GM18499 (cell line): ENCODE results near the gene IRGC.

Source experiments
- ATAC-seq: cut with Tn5 transposase; IDR thresholded peaks from one replicate; pipeline ENCODE4 v1.9.1; 2021; ENCODE audit warnings: moderate number of reproducible peaks; ENCODE audit not compliant: insufficient read depth, unreplicated experiment

The IRGC gene

DNA sequence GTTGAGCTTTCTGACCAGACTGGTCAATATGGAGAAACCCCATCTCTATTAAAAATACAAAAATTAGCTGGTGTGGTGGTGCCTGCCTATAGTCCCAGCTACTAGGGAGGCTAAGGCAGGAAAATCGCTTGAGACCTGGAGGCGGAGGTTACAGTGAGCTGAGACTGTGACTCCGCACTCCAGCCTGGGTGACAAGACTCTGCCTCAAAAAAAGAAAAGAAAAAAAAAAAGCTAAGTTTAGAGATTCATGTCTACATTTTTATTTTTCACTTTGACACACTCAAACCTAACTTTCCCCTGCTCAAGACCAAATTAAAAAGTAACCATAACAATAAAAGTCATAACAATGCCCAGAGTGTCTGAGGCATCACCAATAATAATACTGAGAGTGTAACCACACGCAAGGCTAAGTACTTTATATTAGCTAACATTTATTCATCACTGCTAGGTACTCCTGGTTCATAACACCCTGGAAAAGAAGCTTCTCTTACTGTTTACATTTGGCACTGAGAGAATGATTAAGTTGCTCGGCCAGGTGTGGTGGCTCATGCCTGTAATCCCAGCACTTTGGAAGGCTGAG is 5.7 kb downstream of the IRGC start:
- ATAC-seq: no peak

DNA sequence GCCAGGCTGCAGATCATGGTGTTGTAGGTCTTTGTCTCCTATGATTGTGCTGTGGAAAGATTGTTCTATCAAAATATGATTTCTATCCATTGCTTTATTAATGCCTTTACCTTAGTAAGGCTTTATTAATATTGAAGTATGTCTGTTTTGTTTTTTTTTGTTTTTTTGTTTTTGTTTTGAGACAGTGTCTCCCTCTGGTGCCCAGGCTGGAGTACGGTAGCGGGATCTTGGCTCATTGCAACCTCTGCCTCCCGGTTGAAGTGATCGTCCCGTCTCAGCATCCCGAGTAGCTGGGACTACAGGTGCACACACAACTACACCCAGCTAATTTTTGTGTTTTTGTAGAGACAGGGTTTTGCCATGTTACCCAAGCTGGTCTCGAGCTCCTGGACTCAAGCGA is 7.7 kb downstream of the IRGC start:
- no peak for ATAC-seq

DNA sequence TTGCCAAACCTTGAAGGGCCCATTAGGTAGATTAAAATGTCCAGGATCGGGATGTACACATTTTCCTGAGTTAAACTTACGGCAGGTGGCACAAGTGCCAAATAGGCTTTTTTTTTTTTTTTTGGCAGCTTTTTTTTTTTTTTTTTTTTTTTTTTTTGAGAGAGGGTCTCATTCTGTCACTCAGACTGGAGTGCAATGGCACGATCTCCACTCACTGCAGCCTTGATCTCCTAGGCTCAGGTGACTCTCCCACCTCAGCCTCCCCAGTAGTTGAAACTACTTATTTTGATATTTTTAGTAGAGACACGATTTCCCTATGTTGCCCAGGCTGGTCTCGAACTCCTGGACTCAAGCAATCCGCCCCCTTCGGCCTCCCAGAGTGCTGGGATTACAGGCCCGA is 9.0 kb downstream of the IRGC start:
- ATAC-seq: no peak

DNA sequence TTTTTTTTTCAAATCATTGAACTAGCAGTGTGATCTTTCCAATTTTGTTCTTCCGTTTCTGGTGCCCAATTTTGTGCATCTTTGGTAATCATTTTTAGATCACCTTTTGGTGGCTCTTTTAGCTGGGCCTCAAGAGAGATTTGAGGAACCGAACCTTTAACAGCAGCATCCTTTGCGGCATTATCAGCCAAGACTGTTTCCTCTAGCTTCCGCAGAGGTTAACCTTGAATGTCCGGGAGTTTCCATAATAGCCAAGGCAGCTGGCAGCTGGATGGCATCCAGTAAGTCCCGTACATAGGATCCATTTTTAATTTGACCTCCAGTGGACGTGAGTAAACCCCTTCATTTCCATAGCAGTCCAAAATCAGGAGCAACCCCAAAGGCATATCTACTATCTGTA is 9.6 kb downstream of the IRGC start:
- no peak for ATAC-seq

DNA sequence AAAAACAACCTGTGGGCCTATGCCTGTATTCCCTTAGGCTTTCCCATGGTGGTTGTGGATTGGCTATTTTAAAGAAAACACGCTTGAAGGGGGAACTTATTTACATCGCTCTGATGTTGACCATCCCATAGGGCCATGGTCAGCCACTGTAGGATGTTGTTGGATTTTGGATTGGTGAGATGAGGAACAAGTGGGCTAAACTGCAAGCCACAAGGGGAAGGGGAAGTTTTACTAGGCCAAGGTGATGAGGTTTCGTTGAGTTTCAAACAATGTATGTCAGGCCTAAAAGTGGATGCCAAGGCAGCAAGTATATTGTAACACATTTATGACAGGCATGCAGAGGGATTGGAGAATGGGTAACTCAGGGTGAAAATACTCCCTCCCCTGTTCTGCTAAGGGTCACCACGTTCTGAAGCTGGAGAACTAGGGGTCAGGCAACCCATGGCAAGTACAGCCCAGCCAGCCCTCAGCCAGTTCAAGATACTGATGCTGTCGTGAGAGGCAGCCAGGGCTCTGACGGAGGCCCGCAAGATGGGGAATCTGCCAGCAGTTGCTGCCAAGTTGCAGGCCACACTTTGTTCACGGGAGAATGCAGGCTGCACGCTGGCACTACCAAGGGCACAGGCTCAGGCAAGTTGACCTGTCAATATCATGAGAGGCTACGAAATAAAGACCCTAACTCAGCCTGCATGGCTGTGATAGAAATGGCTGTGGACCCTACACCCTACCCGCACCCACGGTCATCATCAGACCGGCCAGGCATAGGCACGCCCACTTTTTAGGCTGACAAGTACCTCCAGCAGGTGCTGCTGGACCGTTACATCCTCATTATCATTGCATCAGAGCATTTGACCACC is 11.1 kb downstream of the IRGC start:
- no peak for ATAC-seq

DNA sequence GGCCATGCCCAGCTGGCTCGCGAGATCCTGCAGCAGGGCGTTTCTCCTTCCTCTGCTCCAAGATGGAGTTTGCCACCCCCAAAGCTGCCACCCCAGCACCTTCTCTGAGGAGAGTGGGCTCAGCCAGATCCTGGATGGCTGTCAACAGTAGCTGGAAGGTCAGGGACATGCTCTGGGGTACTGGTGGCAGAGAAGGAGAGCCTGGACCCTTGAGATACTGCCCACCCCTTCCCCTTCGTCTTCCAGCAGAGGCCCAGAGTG is 11.6 kb downstream of the IRGC start:
- no peak for ATAC-seq

DNA sequence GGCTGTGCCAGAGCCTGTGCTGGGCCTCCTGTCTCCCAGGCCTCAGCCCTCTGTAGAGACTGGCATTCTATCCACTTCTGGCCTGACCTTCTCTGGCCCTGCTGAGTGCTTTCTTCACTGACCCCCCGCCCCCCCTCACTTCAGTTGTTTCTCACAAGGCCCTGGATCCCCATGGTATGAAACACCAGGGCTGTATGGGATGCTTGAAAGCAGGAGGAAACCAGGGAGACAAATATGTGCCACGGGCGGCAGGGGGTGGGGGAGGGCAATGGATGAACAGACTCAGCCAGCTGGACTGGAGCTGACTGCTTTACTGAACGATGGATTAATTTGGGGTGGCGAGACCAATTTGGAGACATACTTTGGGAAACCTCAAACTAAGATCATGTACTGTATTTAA is 14.0 kb downstream of the IRGC start:
- no peak for ATAC-seq

DNA sequence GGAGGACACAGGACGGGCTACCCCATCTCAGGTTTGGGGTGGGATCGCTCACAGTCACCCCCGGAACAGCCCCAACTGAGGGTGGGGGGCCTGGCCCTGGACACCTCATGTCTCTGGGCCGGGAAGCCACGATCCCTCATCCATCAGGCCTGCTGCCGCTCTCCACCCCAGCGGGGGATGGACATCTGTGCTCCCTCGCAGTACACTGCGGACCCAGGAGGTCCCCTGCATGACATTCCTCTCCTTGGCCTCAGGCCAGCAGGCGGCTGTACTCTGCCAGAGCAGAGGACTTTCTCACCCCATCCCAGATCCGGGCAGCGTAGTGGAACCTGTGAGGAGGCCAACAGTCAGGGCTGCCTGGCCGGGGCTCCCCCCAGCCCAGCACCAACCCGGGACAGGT is 15.5 kb downstream of the IRGC start:
- ATAC-seq: no peak

DNA sequence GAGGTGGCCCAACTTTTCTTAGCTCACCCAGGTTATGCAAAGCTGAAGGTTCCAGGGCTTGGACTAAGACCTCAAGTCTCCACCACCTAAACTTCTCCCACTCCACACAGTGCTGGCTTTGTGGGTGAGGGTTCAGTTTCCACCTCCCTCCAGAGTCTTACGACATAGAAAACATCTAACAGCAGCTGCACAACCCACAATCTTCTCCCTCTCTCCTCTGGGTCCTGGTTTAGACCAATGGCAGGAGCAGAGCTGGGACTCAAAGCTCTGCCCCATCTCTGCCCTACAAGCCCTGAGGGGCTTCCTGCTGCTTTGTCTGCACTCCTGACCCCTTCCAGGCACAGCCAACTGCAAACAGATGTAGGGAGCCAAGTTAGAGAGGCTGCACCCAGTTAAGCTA is 16.0 kb downstream of the IRGC start:
- no peak for ATAC-seq

DNA sequence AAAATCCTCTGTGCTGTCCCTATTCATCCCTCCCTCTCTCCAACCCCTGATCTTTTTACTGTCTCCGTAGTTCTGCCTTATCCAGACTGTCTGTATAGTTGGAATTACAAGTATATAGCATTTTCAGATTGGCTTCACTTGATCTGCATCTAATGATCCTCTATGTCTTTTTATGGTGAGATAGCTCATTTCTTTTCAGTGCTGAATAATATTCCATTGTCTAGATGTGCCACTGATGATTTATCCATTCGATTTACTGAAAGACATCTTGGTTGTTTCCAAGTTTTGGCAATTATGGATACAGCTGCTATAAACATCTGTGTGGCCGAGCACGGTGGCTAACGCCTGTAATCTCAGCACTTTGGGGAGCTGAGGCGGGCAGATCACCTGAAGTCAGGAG is 19.1 kb downstream of the IRGC start:
- ATAC-seq: no peak

DNA sequence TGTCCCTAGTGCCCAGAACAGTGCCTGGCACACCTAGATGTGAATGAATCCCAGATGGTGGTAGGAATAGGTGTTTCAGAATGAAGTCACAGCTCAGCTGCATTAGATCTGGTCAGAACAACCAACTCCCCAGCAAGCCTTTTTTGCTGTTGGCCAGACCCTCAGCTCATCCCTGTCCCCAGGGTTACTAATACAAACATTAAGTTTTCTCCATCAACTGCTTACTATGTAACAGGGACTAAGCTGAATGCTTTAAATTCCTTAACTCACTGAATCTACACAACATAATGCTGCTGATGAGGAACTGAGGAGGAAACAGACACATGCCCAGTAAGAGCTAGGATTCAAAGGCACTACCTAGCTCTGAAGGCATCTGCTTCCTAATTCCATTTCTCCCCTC is 20.1 kb downstream of the IRGC start:
- ATAC-seq: no peak

DNA sequence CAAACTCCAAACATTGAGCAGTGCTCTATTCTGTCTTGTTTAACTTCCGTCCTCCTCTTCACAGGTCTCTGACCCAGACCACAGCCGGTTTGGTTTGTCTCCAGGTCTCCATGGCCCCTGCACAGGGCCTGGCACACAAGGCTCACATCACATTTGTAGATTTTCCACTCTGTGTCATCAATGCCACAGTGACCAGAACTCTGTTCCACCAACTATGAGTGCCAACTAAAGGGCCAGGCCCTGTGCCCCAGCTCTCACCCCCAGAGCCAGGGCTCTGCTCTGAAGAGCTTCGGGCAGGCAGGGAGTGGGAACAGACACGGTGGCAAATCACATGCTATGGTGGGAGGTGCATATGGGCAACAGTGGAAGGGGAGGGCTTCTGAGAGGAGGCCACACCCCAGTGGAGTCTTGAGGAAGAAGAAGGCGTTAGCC is 22.9 kb downstream of the IRGC start:
- ATAC-seq: no peak

DNA sequence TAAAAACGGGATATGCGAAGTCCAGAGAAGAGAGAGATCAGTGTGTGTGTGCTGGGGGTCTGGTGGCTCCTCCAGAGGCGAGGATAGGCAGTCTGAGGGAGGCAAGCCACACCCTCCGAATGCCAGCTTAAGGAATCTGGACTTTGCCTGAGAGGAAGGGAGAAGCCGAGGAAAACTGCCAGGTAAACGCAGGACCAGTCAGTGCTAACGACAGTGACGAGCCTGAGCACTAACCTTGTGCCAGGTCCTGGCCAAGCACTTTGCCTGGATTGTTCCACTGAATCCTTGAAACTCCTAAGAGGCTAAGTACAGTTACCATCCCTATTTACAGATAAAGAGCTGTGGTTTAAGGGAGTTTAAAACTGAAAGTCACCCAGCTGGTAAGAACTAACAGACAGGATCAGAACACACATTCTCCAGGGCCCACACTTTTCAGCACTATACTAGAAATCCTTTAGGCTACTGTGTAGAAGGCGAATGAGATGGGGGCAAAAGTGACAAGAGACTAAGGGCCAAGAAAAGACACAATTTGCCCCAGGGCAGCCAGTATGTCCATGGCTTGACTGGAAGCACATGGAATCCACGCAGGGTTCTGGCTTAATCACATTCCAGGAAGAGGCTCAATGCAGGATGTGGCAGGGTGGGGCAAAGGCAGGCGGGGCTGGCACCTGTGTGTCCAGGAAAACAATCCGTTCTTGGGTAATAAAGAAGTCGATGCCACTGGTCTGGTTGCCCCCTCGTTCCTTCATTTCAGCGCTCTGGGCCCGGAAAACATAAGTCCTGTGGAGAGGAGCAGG is 23.8 kb downstream of the IRGC start:
- no peak for ATAC-seq

DNA sequence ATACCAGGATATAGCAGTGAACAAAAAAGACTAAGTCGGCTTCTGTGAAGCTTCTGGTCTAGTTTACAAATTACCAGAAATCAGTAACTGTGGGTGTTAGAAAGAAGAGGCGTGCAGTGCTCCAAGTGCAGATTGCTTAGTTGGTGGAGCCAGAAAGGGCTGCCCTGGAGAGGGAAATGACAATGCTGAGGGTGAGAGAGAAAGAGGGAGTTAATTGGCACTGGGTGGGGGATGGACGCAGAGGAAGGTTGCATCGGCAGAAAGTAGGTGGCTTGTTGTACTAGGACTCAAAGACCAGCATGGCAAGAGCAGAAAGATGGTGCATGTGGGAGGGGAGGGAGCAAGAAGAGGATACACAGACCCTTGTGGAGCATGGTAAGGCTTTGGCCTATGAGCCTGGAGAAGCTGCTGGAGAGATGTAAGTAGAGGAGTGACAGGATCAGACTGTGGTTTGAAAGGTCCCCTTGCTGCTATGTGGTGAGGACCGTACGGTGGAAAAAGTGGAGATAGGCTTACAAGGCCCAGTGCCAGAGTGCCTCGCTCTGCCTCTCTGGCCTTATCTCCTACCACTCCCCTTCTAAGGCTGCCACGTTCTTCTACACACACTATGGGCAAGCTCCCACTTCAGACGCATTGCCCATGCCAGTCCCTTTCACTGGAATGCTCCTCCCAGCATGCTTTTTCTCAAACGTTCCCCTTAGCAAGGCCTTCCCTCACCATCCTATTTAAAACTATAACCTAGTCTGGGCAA is 25.4 kb downstream of the IRGC start:
- ATAC-seq: no peak

DNA sequence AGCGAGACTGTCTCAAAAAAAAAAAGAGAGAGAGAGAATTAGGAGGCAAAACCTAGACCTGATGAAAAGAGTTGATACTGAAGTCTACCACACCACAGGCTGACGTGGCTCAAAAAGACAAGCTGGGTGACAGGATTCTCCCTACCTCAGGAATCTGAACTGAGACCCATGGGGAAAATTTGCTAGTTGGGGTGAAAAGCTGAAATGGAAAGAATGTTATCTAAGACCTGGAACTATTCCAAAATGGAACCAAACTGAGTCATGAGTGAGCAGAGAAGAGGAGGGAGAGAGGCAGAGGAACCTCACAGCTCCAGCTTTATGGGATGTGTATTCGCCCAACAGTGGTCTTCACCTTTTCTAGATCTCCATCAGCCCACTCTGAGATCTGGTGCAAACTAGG is 27.2 kb downstream of the IRGC start:
- ATAC-seq: no peak

DNA sequence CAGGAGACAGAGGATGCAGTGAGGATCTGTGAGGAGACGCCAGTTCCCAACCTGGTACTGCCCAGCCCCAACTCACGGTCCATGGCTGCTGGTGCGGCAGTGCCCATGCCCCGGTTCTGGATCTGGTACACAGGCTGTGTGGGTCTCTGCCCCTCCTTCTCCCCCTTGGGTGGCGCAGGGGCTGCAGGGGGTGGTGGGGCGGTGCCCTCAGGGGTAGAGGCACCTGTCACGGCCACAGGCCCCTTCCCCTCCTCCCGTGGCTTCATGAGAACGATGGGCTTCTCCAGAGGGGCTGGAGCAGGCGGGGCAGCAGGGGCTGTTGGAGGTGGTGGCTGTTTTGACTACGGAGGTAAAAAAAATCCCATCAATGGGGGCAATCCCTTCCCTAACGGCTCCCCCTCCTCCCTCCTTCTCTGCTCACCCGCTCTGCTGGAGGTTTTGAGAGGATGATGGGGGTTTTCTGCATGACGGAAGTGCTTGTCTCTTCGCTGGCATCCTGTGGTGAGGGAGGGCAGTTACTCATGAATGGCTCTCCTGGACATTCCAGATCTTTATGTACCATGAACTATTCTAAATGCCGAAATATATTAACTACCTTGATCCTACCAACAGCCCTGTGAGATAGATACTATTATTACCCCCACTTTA is 31.8 kb downstream of the IRGC start:
- no peak for ATAC-seq

DNA sequence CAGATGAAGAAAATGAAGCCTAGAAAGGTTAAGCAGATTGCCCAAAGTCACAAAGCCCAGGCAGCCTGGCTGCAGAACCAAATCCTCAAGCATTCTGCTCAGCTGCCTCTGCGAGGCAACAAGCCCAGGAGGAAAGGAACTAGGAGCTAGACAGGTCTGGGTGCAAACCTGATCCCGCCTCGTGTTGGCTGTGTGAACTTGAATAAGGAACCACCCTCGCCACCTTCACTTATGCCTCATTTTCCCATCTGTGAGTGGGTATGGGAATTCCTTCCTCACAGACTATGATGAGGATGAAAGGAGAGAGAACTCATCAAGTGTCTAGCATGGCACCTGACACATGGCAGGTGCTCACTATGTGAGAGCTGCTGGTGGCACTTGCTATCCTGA is 32.3 kb downstream of the IRGC start:
- no peak for ATAC-seq

DNA sequence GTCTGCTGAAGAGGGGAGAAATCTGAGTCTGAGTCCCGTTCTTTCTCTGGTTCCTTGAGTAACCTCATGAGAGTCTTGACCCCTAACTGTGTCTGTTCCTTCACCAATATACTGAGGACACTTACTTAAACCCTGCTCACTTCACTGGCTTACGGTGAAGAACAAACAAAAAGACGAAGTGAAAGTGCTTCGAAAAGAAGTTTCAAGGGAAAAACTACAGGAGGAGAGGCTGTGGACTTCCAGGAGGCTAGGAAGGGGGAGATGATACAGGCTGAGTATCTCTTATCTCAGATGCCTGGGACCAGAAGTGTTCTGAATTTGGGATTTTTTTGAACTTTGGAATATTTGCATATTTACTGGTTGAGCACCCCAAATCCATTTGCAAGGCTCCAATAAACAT is 32.8 kb downstream of the IRGC start:
- no peak for ATAC-seq

DNA sequence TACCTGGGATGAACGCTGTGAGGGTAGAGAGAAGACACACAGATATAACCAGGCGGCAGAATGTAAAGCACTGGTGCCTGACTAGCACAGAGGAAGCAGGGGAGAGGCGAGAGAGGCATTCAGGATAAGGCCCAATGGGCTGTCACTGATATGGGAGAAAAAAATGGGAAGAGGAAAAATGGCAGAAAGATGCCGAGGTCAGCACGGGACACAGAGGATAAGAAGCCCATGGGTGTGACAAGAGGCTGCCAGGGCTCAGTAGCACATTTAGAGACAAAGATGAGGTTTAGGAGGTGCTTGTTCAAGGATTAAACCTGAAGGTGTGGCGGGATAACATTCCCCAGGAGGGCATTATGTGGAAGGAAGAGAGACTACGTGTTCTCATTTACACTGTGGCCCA is 33.3 kb downstream of the IRGC start:
- no peak for ATAC-seq

DNA sequence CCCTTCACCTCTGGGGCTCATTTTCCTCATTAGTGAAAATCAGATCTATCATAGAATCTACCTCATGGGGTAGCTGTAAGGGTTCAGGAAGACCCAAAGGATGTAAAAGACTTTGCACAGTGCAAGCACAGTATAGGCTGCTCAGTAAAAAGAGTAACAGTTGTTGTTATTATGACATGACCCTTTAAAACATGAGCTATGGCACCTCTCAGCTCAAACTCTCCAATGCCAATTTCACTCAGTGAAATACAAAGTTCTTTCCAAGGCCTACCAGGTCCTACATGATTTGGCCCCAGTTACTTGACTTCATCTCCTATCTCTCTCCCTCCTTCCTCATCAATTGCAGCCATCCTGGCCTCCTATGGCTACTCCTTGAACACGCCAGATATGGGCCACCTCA is 34.0 kb downstream of the IRGC start:
- no peak for ATAC-seq
